ENCODE data around the gene C21orf58.

DNA sequence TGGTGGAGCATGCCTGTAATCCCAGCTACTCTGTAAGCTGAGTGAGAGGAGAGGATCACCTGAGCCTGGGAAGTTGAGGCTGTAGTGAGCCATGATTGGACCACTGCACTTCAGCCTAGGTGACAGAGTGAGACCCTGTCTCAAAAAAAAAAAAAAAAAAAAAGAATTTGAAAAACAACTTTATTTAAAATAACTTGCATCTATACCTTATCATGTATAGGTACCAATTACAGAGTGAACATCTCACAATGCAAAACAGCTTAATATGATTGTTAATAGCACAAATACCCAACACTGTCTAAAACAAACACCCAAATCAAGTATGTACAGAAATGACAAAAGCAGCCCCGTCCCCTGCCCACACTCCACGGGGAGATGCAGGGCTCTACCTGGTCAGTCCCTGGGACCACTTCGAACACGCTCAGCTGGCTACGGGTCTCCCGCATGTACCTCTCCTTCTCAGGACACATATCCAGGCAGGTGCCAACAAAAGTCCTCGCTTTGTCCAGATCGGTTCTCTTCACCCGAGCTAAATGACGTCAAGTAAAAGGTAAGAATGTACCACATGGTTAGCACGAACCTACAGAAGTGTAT is 48.8 kb downstream of the C21orf58 start:
- TF ChIP-seq, protein P1, sequence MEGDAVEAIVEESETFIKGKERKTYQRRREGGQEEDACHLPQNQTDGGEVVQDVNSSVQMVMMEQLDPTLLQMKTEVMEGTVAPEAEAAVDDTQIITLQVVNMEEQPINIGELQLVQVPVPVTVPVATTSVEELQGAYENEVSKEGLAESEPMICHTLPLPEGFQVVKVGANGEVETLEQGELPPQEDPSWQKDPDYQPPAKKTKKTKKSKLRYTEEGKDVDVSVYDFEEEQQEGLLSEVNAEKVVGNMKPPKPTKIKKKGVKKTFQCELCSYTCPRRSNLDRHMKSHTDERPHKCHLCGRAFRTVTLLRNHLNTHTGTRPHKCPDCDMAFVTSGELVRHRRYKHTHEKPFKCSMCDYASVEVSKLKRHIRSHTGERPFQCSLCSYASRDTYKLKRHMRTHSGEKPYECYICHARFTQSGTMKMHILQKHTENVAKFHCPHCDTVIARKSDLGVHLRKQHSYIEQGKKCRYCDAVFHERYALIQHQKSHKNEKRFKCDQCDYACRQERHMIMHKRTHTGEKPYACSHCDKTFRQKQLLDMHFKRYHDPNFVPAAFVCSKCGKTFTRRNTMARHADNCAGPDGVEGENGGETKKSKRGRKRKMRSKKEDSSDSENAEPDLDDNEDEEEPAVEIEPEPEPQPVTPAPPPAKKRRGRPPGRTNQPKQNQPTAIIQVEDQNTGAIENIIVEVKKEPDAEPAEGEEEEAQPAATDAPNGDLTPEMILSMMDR (IDR thresholded peaks at IDR 0.05; ENCODE audit: low read length): no peak
- TF ChIP-seq EZH2 (IDR thresholded peaks at IDR 0.05; ENCODE audit: borderline replicate concordance, low read length): no peak

Measured in OCI-LY1 (cell line).